Measurements from ENCODE around the gene COPZ1.
A peak's percentile ranks its signal among the peaks of the same experiment; 100 is the strongest.
"Not testable (repeated sequence)": the region's sequence is repeated elsewhere in the genome, so short reads cannot be mapped to it uniquely, and the experiment has no call there.

Gene COPZ1, protein sequence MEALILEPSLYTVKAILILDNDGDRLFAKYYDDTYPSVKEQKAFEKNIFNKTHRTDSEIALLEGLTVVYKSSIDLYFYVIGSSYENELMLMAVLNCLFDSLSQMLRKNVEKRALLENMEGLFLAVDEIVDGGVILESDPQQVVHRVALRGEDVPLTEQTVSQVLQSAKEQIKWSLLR

GRCh38 chr12:54324617-54325441 lies at the start of gene COPZ1:
Gene COPZ1, plus strand, starts transcription at chr12:54325131. Its CDS starts 33 bp downstream, at chr12:54325164.
- peak; percentile 98 to 99 for DNase-seq

DNA sequence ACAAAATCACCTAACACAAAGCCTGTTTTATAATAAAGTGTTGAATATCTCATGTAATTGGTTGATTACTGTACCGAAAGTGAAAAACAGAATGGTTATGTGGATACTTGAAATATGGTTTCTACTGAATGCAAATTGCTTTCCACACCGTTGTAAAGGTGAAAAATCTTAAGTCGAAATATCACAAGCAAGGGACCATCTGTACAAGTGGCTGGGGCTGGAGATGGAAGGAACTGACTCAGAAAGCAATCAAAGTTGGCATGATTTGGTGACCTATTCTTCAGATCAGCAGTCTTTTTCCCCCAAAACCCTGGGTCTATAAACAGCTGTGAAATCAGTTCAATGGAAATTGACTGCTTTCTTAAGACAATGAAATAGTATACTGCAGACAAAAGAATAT lies 48.6 kb upstream of the COPZ1 start:
- DNase-seq, result no peak

DNA sequence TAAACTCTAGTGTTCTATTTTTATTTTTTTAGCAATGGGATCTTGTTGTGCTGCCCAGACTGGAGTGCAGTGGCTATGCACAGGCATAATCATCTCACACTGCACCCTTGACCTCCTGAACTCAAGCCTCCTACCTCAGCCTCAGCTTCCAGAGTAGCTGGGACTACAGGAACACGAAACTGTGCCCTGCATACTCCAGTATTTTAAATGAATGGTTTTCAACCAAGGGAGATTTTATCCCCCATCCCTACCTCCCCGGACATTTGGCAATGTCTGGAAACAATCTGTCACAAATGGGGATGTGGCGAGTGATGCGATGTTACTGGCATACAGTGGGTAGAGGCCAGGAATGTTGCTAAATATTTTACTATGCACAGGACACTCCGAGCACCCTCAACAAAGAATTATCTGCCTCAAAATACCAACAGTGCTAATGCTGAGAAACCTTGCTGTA lies 47.1 kb upstream of the COPZ1 start:
- no peak for DNase-seq

- DNase-seq, result no peak
These were observed 45.7 kb upstream of the COPZ1 start for GRCh38 chr12:54279227-54279631.

DNA sequence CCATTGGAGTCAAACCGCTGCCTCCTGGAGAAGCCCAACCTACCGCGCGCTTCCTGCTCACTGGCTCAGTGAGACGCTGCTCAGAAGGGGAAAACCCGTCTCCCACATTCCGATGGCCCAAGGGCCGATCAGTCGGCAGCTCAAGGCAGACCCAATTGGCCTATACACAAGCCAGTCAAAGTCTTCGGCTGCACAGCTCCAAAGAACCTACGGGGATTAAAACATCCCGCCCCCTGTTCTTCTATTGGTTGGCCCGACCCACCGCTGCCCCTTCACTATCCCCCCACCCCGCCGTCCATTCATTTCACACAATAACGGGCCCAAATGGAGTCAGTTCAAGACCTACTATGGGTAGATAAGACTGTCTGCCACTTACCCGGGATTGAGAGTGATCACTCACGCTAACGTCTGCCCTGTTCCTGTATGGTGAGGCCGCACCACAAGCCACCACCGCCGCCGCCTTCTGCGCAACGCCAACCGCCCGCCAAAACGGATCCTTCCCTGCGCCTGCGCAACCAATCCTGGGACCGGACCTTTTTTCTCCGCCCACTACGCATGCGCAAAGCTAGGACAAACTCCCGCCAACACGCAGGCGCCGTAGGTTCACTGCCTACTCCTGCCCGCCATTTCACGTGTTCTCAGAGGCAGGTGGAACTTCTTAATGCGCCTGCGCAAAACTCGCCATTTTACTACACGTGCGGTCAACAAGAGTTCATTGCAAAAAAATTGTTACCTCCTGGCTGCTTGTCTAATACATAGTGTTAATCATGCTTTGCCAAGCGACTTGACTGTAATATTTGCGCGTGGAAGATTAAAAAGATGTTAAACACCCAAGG lies 45.1 kb upstream of the COPZ1 start, which contains the start of gene CBX5:
Gene CBX5 (minus strand): TSS at position 491 of the 836 bp plus-strand sequence. CDS start 22,472 bp downstream, outside the sequence.
- peak; percentile 100 for DNase-seq

DNA sequence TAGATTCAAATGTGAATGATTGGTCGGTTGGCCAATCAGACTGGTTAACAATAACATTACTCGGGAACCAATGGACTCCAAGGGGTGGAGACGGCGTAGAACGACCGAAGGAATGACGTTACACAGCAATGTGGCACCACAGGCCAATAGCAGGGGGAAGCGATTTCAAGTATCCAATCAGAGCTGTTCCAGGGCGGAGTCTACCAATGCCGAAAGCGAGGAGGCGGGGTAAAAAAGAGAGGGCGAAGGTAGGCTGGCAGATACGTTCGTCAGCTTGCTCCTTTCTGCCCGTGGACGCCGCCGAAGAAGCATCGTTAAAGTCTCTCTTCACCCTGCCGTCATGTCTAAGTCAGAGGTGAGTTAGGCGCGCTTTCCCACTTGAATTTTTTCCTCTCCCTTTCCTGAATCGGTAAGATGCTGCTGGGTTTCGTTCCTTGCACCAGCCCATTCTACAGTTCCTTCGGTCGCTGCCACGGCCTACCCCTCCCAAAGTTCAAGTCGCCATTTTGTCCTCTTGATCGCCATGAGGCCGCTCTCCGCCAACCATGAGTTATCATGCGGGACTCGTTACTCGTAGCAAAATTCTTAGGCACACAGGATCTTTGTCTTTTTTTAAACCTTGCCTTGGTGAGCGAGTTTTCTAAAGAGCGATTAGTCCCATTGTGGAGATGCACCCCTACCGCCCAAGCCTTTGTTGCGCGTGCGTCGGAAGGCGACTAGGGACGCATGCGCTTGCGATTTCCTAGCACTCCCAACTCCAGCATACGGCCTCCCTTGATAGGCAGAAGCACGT lies 44.3 kb upstream of the COPZ1 start, which contains the start of gene HNRNPA1:
Gene HNRNPA1 (plus strand): TSS at position 259 of the 793 bp plus-strand sequence. CDS start 82 bp downstream, at position 341.
- peak; percentile 99 for DNase-seq

DNA sequence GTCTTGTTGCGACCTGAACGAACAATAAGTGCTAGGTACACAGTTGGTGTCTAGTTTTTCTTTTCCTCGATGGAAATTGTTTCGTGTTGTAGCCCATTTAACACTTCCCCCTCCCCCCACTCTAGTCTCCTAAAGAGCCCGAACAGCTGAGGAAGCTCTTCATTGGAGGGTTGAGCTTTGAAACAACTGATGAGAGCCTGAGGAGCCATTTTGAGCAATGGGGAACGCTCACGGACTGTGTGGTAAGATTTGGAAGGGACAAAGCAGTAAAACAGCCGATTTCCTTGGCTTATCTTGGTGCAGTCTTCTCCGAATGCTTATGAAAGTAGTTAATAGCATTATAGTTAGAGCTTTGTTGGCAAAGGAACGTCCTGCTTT lies 43.7 kb upstream of the COPZ1 start:
- not testable (repeated sequence) for DNase-seq

DNA sequence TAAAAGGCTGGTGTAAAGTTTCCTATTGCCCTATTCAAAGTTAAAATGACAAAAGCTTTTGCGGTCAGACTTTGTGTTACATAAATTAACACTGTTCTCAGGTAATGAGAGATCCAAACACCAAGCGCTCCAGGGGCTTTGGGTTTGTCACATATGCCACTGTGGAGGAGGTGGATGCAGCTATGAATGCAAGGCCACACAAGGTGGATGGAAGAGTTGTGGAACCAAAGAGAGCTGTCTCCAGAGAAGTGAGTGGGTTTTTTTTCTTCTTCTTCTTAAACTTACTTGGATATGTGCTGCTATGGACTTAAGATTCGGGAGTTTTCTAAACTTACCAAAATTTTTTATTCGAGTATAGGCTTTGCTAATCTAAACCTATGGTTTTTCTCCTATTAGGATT lies 43.2 kb upstream of the COPZ1 start:
- DNase-seq, result not testable (repeated sequence)

GRCh38 chr12:54282949-54283593 lies 41.9 kb upstream of the COPZ1 start:
- DNase-seq, result no peak

DNA sequence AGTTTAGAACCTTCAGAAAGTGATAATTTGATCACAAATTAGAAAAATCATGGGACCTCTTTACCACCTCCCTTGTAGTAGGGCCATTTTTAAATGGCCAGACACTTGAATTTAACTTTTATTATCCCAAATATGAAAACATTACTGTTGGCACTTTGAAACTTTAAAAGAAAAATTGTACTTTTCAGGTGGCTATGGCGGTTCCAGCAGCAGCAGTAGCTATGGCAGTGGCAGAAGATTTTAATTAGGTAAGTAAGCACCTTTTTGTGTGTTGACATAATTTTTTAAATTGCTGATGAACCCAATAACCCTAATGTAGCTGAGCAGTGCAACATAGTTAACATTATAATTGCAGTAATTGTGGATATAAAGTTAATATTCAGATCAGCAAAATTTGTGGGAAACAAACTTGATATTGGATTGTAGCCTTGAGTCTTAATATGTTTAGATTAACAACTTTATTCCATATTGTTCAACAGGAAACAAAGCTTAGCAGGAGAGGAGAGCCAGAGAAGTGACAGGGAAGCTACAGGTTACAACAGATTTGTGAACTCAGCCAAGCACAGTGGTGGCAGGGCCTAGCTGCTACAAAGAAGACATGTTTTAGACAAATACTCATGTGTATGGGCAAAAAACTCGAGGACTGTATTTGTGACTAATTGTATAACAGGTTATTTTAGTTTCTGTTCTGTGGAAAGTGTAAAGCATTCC lies 40.7 kb upstream of the COPZ1 start:
- not testable (repeated sequence) for DNase-seq

DNA sequence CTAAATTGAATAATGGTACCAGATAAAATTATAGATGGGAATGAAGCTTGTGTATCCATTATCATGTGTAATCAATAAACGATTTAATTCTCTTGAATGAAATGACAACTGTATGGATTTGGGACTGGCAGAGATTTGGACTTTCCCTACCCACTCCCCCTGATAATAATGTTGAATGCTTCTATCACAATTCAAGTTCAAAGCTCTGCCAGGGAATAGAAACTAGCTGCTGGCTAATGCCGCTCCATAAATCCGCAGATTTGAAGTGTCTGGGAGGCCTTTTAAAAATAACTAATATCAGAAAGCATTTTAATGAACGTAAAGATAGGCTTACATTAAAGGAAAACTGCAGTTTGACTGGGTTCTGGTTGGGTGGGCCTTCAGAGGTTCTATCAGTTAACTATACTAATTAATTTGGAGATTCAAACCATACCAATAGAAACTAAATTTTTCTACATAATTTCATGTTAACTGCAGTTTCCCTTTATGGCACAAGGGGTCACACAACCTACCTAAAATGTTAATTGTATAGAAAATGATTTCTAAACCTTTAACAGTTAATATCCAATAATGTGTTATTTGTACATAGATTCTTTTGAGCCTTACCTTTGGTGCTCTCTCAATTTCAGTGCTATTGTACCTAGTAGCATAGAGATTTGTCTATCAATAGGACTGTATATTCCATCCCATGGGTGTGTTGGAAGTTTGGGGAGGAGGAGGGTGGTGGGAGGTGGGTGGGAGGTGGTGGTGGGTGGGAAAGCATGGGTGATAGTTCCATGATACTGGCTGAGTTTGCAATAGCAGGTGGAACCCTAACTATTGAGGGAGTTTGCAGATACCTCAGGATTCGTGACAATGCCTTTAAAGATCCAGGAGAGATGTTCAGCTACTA lies 39.5 kb upstream of the COPZ1 start:
- no peak for DNase-seq

GRCh38 chr12:54286042-54287030 lies 38.6 kb upstream of the COPZ1 start:
- no peak for DNase-seq

DNA sequence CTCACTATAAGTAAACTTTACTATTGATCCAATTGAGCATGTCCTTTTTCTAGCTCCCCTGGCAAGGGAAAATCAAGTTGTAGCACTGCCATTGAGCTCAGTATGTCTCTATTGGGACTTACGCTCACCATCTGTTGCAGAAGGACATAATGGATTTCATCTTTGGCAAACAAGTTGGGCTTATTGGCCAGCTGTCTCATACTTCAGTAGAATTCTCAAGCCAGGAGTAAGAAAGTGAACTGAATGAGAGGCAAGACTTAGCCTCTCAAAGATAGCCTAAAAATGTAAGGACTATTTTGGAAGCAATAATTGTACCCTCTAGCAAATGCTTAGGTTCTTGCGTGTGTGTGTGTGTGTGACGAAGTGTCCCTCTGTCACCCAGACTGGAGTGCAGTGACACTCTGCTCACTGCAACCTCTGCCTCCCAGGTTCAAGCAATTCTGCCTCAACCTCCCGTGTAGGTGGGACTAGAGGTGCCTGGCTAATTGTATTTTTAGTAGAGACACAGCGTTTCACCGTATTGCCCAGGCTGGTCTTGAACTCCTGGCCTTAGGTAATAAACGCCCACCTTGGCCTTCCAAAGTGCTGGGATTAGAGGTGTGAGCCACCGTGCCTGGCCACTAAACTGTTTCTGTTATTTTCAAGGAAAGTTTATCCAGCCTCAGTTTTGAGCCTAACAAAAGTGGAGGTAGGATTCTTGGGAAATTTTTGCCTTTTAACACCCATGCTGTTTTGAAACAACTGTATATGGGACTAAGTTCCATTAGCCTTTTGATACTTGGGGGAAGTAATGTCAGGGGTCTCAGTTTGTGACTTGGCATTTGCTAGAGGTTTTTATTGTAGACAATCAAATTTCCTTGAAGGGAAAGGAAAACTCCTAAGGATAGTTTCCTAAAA lies 37.4 kb upstream of the COPZ1 start:
- DNase-seq, result no peak

GRCh38 chr12:54292083-54292930 lies 32.6 kb upstream of the COPZ1 start:
- no peak for DNase-seq

DNA sequence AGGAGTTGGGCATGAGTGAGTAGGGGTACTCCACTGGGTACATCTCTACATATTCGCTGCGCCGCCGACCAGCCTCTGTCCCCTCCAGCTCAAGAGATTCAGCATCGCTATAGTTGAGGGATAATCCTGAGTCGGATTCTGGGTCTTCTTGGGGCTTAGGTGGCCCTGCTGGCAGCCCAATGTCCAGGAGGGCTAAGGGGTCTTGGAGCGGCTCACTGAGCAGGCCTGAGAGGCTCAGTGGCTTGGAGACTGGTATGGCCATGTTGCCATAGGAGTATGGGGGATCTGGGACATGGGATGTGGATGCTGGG lies 32.0 kb upstream of the COPZ1 start:
- DNase-seq, result no peak

DNA sequence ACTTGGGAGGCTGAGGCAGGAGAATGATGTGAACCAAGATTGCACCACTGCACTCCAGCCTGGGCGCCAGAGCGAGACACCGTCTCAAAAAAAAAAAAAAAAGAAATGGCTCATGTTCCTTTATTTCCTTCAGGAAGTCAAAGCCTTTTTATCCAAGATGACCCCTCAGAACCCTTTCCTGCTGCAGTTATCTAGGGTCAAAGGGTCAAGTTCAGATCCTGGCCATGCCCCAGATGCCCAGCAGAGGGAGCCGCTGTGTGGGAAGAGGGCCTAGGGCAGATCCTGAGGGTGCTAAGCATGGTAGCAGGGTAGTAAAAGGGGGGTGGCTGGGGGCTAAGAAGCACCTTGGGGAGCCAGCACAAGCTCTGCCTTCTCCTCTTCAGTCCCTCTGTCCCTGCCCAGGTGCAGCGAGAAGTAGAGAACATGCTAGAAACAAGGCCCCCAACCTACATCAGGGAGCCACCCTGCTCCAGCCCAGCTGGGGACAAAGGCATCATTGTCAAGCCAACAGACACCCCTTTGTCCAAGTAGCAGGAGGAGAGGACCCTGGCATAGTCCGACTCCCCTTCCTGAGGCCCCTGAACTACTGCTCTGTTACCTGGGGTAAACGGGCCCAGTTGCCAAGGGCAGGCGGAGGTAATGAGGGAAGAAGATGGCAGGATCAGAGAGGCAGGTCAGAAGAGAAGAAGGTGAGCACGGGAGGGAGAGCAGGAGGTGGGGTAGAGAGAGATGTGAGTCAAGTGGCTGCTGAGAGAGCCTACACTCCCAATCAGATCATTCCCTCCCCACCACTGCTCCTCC lies 30.6 kb upstream of the COPZ1 start:
- DNase-seq, result peak; percentile 61 to 66

Data from CD4-positive, alpha-beta T cell treated with Interleukin-4 for 1 hour (primary cell).